HG03439 (cell line): ENCODE results near the gene MRPL4.

Experiments
- ATAC-seq: cut with Tn5 transposase; IDR thresholded peaks from one replicate; pipeline ENCODE4 v1.9.1; 2021; ENCODE audit warnings: mild to moderate bottlenecking, moderate library complexity; ENCODE audit not compliant: unreplicated experiment

The MRPL4 gene

GRCh38 chr19:10309423-10309822, 57.4 kb downstream of the MRPL4 start, which contains the start of gene ZGLP1:
Gene ZGLP1 (minus strand): TSS chr19:10309815.
- no peak for ATAC-seq
